Keratinocyte (primary cell): ENCODE data around the gene KRTAP10-8. TPM values are rescaled to one million over a fixed set of nuclear protein-coding genes. Genes with fewer than 3 reads are reported as not detected.
"Not testable (repeated sequence)": the region's sequence is repeated elsewhere in the genome, so short reads cannot be mapped to it uniquely, and the experiment has no call there.

ENCODE experiments used
- DNase-seq: peaks from one replicate; pipeline ENCODE4 v3.0.0-alpha.2; 2011; ENCODE audit warnings: low read depth, missing footprints, low spot score
- FAIRE-seq: peaks from 2 replicates; lab custom pipeline; 2011; peaks lifted over from hg19 to GRCh38; lab: Jason Lieb, UNC
- H2AFZ ChIP-seq: 2 replicates; pipeline ENCODE4 v1.6.0; 2012; ENCODE audit warnings: low read length, control low read depth, inconsistent platforms; ENCODE audit not compliant: control insufficient read depth
- H3K27ac ChIP-seq: 2 replicates; pipeline ENCODE4 v1.5.1; 2011; ENCODE audit warnings: low read length; ENCODE audit not compliant: control insufficient read depth, insufficient read depth
- H3K27me3 ChIP-seq: 3 replicates; pipeline ENCODE4 v1.6.0; 2011; ENCODE audit warnings: low read length; ENCODE audit not compliant: control insufficient read depth, insufficient read depth; ENCODE audit errors: extremely low read depth
- H3K36me3 ChIP-seq, 2 experiments: 2 replicates in 1 of 2; 3 replicates in 1 of 2; pipeline ENCODE4 v1.5.1; 2011; ENCODE audit warnings: low read length in 2 of 2, mild to moderate bottlenecking in 1 of 2; ENCODE audit not compliant: control insufficient read depth in 2 of 2, insufficient read depth in 2 of 2; ENCODE audit errors: extremely low read depth in 1 of 2
- H3K4me1 ChIP-seq: 3 replicates; pipeline ENCODE4 v1.5.1; 2011; ENCODE audit warnings: low read length; ENCODE audit not compliant: control insufficient read depth, insufficient read depth; ENCODE audit errors: extremely low read depth
- H3K4me2 ChIP-seq: 3 replicates; pipeline ENCODE4 v1.6.0; 2011; ENCODE audit warnings: low read depth, low read length; ENCODE audit not compliant: control insufficient read depth, insufficient read depth; ENCODE audit errors: extremely low read depth
- H3K4me3 ChIP-seq, 3 experiments: fragments of 200-600 bp in 1 of 3; sonication (generic) in 1 of 3; 2 replicates in 2 of 3; 3 replicates in 1 of 3; pipeline ENCODE4 v1.5.1; 2011 to 2016; ENCODE audit warnings: low read length in 3 of 3, mild to moderate bottlenecking in 3 of 3, control low read depth in 2 of 3, inconsistent platforms in 1 of 3, low read depth in 1 of 3, mixed read lengths in 1 of 3, mixed run types in 1 of 3, moderate library complexity in 1 of 3; ENCODE audit not compliant: control insufficient read depth in 2 of 3, insufficient read depth in 2 of 3; ENCODE audit errors: extremely low read depth in 1 of 3
- H3K79me2 ChIP-seq: 2 replicates; pipeline ENCODE4 v1.6.0; 2012; ENCODE audit warnings: low read length; ENCODE audit not compliant: control insufficient read depth, insufficient read depth
- H3K9ac ChIP-seq: 3 replicates; pipeline ENCODE4 v1.6.0; 2011; ENCODE audit warnings: low read length; ENCODE audit not compliant: control insufficient read depth, insufficient read depth; ENCODE audit errors: extremely low read depth
- H3K9me1 ChIP-seq: 3 replicates; pipeline ENCODE4 v1.6.0; 2011; ENCODE audit warnings: low read length; ENCODE audit not compliant: control insufficient read depth, insufficient read depth; ENCODE audit errors: extremely low read depth
- H3K9me3 ChIP-seq: 2 replicates; pipeline ENCODE4 v1.5.1; 2012; ENCODE audit warnings: low read depth, low read length; ENCODE audit not compliant: control insufficient read depth
- H4K20me1 ChIP-seq: 3 replicates; pipeline ENCODE4 v1.6.0; 2011; ENCODE audit warnings: low read length; ENCODE audit not compliant: control insufficient read depth, insufficient read depth; ENCODE audit errors: extremely low read depth
- CTCF ChIP-seq, 3 experiments: IDR thresholded peaks in 1 of 3; conservative IDR thresholded peaks in 1 of 3; optimal IDR thresholded peaks in 1 of 3; 2 replicates in 2 of 3; 3 replicates in 1 of 3; pipeline versions ENCODE3 to v1.5.1; 2011; ENCODE audit warnings: low read length in 3 of 3, mild to moderate bottlenecking in 3 of 3, moderate library complexity in 2 of 3, control low read depth in 1 of 3, inconsistent platforms in 1 of 3; ENCODE audit not compliant: insufficient read depth in 2 of 3; ENCODE audit errors: extremely low read depth in 1 of 3
- EZH2 ChIP-seq: IDR thresholded peaks from one replicate; pipeline ENCODE4 v1.6.1; 2012; ENCODE audit warnings: inconsistent platforms, mild to moderate bottlenecking, low read length, moderate library complexity
- dilution Hi-C: fragments of 300-500 bp; cut with MboI; formaldehyde crosslinking; loops from one replicate; pipeline ENCODE4 v1.7.0; 2020; ENCODE audit warnings: low sequenced_read_pairs; ENCODE audit not compliant: extremely low pct_ligation_motif_present
- polyA plus RNA-seq, 5 experiments: library from polyadenylated mRNA; depleted of rRNA in 3 of 5; stranded (reverse) in 3 of 5; stranded (forward) in 1 of 5; unstranded in 1 of 5; fragments of >200 nt; gene quantifications; 1 replicate in 1 of 5; 2 replicates in 3 of 5; 3 replicates in 1 of 5; pipeline versions ENCODE4 v1.2.1 to v1.2.3, GENCODE V29; 2011 to 2012; ENCODE audit warnings: missing spikeins in 2 of 5, low read depth in 1 of 5, low replicate concordance in 1 of 5

KRTAP10-8 gene
- polyA plus RNA-seq, 1 donor (not counting 4 experiments of a cell fraction or from before 2014, with no cell fraction given): not detected

- no peak overlapping the region for H3K27ac ChIP-seq
- no peaks in the 10 kb centered on the region for H3K79me2 ChIP-seq
- H3K4me3 ChIP-seq: no peak overlapping the region
- no peak overlapping the region for H3K9ac ChIP-seq
- H4K20me1 ChIP-seq: no peaks in the 10 kb centered on the region
- H3K9me3 ChIP-seq: no peaks in the 10 kb centered on the region
- dilution Hi-C loops: no loop called here
- H2AFZ ChIP-seq: no peak overlapping the region
- peaks cover 2% of the 10 kb centered on the region for H3K4me1 ChIP-seq
- DNase-seq (no peak), FAIRE-seq (no peak)
- no peak overlapping the region for H3K4me2 ChIP-seq
- peaks cover 2% of the 10 kb centered on the region for H3K27me3 ChIP-seq
- no peaks in the 10 kb centered on the region for H3K9me1 ChIP-seq
- H3K36me3 ChIP-seq: no peaks in the 10 kb centered on the region
- no peak for TF ChIP-seq EZH2
- no peak for TF ChIP-seq CTCF (optimal IDR thresholded peaks at IDR 0.05 in 1 of 3, IDR thresholded peaks at IDR 0.05 in 1 of 3, conservative IDR thresholded peaks at IDR 0.05 in 1 of 3; ENCODE audit: extremely low read depth in 1 of 3, insufficient read depth in 2 of 3, low read length in 3 of 3)
Observed at GRCh38 chr21:44599264-44600029, 12.4 kb upstream of the KRTAP10-8 start.

- dilution Hi-C loops, H3K9me1 ChIP-seq, FAIRE-seq, H4K20me1 ChIP-seq, H3K4me1 ChIP-seq, H3K79me2 ChIP-seq, H3K4me2 ChIP-seq, H3K4me3 ChIP-seq, H3K9ac ChIP-seq, H3K9me3 ChIP-seq, H3K27ac ChIP-seq, H3K27me3 ChIP-seq, DNase-seq, H3K36me3 ChIP-seq, H2AFZ ChIP-seq: not testable (repeated sequence)
Observed at GRCh38 chr21:44600118-44600978, 11.5 kb upstream of the KRTAP10-8 start, which contains the start of gene KRTAP10-7. Gene KRTAP10-7 (plus strand): TSS chr21:44600597. CDS start chr21:44600622, 25 bp downstream.

- H3K27ac ChIP-seq, H3K9me3 ChIP-seq, H3K27me3 ChIP-seq, DNase-seq, H3K36me3 ChIP-seq, H2AFZ ChIP-seq, FAIRE-seq, H3K79me2 ChIP-seq, H3K4me3 ChIP-seq, H3K4me2 ChIP-seq, H3K4me1 ChIP-seq, H3K9ac ChIP-seq, H3K9me1 ChIP-seq, dilution Hi-C loops, H4K20me1 ChIP-seq: not testable (repeated sequence)
Observed at GRCh38 chr21:44601091-44601490, 10.8 kb upstream of the KRTAP10-8 start.
